DMS79 treated with DMSO at 0.1 percent for 48 hours (cell line): ENCODE data around the gene ELFN1.

Experiments
- DNase-seq: peaks from one replicate; lab custom pipeline; 2025; lab: John Stamatoyannopoulos, UW

Gene ELFN1

GRCh38 chr7:1696671-1697498, 26.8 kb downstream of the ELFN1 start:
- no peak for DNase-seq

DNA sequence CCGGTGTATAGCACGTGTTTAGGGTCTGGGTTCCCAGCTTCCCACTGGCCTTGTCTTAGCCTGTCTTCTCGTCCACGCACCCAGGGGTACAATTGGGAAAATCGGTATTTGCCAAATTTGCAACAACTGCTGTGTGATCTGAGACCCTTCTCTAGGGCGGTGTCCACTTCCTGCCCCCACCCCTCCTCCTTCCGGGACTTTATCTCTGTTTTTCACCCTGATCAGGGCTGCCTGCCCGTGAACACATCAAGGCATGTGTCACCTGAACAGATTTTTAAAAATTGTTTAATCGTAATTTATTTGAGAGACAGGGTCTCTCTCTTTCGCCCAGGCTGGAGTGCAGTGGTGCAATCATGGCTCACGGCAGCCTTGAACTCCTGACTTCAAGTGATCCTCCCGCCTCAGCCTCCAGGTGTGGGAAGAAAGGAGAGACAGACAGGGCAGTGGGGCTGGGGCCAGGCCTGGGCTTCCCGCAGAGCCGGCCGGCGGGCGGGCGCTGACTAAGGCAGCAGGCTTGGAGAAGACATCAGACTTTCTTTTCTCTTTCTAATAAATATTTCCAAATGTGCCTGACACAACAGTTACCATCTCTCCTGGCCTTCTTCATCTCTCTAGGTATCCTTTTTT, 27.5 kb downstream of the ELFN1 start:
- no peak for DNase-seq

DNA sequence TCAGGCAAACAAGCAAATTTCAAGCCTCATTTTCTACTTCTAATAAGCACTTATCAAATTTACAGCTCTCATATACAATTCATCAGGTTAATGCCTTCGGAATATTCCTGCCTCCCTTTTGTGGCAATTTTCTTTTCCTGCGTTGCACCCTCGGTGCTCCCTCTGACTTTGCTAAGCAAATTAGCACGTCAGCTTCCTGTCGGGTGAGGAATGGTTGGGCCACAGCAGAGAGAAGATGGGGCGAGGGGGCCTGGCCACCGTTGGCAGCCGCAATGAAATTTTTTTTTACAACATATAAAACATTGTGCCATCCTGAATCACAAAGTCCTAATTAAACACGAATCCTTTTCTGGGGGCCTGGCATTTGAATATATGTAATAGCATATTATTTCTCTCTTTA, 28.1 kb downstream of the ELFN1 start:
- no peak for DNase-seq

DNA sequence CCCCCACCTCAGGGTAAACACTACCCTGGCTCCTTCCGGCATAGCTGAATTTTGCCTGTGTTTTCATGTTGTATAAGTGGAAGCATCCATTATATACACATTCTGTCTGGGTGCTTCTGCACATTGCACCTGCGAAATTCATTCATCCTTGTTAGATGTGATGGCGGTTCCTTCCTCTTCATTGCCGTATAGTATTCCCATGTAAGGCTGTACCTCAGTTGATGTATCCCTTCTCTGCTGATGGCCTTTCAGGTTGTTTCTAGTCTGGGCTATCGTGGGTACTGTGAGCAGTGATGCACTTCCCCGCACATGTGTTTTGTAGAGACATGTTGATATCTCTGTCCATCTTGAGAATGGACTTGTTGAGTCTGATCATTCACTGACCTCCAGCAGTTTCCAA, 28.9 kb downstream of the ELFN1 start:
- DNase-seq = no peak

DNA sequence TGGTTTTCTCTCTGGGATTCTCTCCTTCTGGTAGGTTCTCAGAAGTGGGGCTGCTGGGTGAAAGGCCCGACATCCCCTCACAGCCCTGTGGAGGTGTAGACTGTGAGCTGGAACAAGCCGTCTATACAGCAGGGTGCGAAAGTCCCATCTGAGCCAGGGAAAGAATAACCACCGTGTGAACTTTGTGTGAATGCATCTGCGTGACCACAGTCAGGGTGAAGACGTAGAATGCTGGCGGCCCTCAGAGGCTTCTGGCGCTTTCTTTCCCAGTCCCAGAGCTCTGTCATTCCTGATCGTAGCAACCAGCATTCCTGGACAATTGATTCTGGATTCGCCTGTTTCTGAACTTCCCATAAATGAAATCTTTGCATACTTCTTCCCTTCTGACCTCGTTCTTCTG, 30.0 kb downstream of the ELFN1 start:
- no peak for DNase-seq

DNA sequence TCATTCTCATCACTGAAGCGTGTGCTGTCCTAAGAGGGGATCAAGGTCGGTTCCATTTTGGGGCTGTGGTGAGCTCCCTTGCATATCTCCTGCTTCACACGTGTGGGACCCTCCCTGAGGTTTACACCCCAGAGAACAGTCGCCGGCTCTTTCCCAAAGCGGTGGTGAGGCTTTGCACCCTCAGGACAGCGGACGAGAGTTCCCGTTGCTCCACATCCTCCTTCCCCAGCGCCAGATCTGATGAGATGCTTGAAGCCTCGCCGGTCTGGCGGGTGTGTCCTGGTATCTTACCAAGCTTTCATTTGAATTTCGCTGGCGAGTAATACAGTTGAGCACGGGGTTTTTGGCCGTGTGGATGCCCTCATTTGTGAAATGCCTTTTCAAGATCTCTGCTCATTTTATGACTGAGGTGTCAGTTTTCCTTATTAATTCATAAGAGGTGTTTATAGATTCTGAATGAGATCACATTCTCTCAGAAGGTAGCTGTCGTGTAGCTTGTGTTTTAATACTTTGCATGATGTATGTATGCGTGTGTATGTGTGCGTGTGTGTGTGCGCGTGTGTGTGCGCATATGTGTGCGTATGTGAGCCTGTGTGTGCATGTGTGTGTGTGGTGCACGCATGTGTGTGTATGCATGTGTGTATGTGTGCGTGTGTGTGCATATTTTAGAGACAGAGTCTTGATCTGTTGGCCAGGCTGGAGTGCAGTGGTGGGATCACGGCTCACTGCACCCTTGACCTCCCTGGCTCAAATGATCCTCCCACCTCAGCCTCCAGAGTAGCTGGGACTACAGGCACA, 30.7 kb downstream of the ELFN1 start:
- DNase-seq = no peak

DNA sequence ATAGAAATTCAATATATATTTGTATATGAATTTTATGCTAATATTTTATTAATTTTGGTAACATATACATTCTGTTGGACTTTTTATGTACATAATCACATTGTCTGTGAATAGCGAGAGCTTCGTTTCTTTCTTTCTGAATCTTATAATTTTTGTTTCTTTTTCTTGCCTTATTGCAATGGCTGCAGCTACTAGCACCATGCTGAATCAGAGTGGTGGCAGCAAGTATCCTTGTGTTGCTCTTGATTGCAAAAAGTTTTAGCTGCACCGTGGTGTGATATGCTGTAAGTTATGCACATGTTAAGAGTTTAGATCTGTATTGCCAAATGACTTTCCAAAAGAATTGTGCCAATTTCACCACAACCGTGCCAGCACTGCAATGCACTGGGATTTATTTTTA, 32.6 kb downstream of the ELFN1 start:
- no peak for DNase-seq

DNA sequence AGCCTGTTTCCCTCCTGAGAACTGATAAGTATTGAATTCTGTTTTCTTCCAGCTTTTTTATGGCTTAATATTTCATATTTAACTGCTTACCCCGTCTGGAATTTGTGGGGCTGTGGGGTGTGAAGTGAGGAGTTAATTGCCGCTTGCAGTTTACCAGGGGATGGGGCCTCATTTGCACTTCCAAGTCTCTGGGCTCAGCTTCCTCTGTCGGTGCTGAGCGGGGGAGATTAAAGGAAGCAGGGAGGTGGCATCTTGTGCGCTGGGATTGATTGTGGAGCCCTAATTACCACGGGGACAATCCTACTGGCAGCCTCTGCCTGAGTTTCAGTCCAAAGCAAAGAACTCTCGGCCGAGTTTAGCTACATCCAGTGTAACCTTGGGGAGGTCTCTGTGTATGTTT, 33.4 kb downstream of the ELFN1 start:
- no peak for DNase-seq

DNA sequence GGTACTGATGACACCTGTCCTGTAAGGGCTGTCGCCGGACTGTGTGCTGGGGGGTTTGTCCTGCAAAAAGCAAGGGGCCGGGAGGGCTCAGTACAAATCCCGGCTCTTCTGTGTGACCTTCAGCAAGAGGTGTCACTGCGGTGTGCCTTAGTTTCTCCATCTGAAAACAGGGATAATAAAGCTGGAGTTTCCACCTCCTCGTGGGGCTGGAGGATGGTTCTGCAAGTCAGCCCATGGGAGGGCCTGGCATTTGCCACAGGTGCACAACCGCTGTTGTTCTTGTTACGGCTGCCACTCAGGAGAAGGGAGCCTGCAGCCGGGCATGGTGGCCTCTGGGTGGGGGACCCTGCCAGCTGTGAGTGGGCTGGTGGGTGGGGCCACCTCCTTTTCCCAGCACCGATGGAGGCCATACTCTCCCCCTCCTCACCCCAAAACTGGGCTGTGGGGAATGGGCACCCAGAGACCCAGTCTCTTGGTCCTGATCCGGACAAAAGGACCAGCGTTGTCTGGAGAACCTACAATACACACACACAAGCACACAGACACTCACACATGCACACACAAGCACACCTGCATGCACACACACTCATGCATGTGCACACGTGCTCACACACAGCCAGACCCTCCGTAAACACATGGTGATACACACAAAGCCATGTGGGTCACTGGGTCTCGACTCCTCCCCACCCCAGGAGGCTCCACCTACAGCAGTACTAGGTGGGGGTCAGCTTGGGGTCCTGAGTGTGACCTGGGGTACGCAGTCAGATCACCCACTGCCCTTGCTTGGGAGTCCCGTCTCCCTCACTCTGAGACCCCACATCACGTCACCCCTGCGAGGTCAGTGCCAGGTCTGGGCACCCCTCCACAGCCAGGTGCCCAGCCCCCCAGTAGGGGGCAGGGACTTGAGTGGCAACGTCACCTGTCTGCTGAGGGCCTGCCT, 34.1 kb downstream of the ELFN1 start:
- DNase-seq = no peak

GRCh38 chr7:1704811-1705738, 35.0 kb downstream of the ELFN1 start:
- no peak for DNase-seq

DNA sequence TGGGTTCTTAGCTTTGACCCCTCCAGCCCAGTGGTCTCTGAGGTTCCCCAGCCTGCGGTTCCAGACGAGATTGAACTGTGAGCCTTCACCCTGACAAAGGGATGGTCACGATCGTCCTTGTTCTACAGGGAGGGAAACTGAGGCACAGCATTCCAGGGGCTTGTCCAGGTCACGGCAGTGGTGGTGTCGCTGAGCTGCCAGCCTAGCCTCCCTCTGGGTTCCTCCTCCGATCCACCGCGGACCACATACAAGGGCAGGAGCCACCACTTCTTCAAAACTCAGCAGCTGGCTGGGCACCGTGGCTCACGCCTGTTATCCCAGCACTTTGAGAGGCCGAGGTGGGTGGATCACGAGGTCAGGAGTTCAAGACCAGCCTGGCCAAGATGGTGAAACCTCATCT, 35.8 kb downstream of the ELFN1 start:
- DNase-seq = no peak

- no peak for DNase-seq
Measured at GRCh38 chr7:1706381-1706720, 36.3 kb downstream of the ELFN1 start.

- no peak for DNase-seq
Measured at GRCh38 chr7:1706721-1707613, 36.9 kb downstream of the ELFN1 start.

DNA sequence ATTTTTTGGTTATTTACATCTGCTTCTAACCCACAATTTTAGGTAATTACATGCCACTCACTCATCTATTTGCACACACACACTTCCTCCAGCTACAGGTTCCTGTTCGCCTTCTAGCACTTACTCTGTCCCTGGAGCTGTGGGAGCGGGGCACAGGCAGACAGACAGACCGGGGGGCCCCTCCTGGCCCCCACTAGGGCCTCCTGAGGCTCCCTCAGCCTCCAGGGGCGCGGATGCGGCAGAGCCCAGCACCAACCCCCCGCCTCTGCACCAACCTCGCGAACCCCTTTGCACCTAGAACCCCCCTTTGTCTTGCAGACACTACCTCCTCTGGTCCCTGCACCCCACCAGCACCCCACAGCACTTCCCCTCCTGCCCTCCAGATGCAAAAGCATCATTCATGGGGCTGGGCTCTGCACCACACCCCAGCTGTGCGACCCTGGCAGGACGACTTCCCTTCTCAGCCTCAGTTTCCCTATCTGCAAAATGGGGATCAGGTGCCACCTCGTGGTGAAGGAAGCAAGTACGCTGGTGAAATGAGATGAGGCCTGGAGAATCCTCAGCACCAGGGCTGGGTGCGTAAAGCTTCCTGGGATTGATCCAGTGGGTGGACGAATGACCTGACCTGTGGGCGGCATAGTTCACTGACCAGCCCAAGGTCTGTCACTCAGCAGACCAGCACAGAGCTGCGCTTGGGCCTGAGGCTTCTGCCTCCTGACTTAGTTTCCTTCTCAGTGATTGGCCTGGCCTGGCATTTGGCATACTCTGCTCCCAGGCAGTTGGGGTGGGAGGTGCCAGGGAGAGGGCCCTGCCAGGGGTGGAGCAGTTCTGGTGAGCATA, 37.9 kb downstream of the ELFN1 start:
- no peak for DNase-seq

GRCh38 chr7:1708596-1709251, 38.6 kb downstream of the ELFN1 start:
- DNase-seq = no peak

DNA sequence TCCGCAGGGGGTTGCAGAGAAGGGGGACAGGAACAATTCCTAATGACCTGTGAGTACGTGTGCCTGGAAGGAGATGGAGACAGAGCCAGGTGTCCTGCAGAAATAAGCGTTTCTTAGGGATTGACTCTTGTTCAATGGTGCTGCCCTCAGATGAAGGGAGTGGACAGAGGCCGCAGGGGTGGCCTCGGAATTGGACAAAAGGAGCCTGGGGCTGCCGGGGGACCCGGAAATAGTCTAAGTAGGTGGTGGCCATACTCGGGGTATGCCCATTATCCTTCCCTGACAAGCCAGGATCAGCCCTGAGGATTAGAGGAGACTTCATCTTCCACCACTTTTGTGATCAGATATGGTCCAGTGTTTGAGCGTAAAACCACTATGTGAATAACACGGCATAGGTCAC, 39.2 kb downstream of the ELFN1 start:
- DNase-seq = no peak

GRCh38 chr7:1709900-1710299, 39.8 kb downstream of the ELFN1 start:
- DNase-seq = no peak

GRCh38 chr7:1710936-1711335, 40.9 kb downstream of the ELFN1 start:
- DNase-seq = no peak
